Hepatocyte (in vitro differentiated cells): Measurements from ENCODE around the gene CPNE1. TPM values are rescaled to one million over a fixed set of nuclear protein-coding genes. Genes with fewer than 3 reads are reported as not detected.

Source experiments
- DNase-seq: peaks from one replicate; pipeline ENCODE4 v3.0.0-alpha.2; 2016; ENCODE audit warnings: low spot score
- H2AFZ ChIP-seq: fragments of 200-600 bp; sonication (generic); 2 replicates; pipeline ENCODE4 v1.6.0; 2016; ENCODE audit warnings: antibody characterized with exemption, mild to moderate bottlenecking
- H3K27ac ChIP-seq: fragments of 200-600 bp; sonication (generic); 2 replicates; pipeline ENCODE4 v1.5.1; 2016; ENCODE audit warnings: mild to moderate bottlenecking
- H3K27me3 ChIP-seq: fragments of 200-600 bp; sonication (generic); 2 replicates; pipeline ENCODE4 v1.6.1; 2016
- H3K36me3 ChIP-seq: fragments of 200-600 bp; sonication (generic); replicated peaks from 2 replicates; pipeline ENCODE4 v1.5.1; 2016; ENCODE audit warnings: low read depth; ENCODE audit not compliant: insufficient read depth
- H3K4me1 ChIP-seq: fragments of 200-600 bp; sonication (generic); 2 replicates; pipeline ENCODE4 v1.5.1; 2016; ENCODE audit warnings: mild to moderate bottlenecking, moderate library complexity; ENCODE audit not compliant: insufficient read depth
- H3K4me2 ChIP-seq: fragments of 200-600 bp; sonication (generic); 2 replicates; pipeline ENCODE4 v1.6.0; 2016
- H3K4me3 ChIP-seq: fragments of 200-600 bp; sonication (generic); 2 replicates; pipeline ENCODE4 v1.5.1; 2016; ENCODE audit warnings: mild to moderate bottlenecking
- H3K79me2 ChIP-seq: fragments of 200-600 bp; sonication (generic); 2 replicates; pipeline ENCODE4 v1.6.0; 2017; ENCODE audit warnings: mild to moderate bottlenecking
- H3K9me2 ChIP-seq: fragments of 200-600 bp; sonication (generic); replicated peaks from 2 replicates; pipeline ENCODE4 v1.6.0; 2017; ENCODE audit warnings: mild to moderate bottlenecking; ENCODE audit not compliant: insufficient read depth
- H3K9me3 ChIP-seq: fragments of 200-600 bp; sonication (generic); 2 replicates; pipeline ENCODE4 v1.5.1; 2016; ENCODE audit warnings: low read depth, mild to moderate bottlenecking
- H4K20me1 ChIP-seq: fragments of 200-600 bp; sonication (generic); 2 replicates; pipeline ENCODE4 v1.6.0; 2016; ENCODE audit warnings: mild to moderate bottlenecking; ENCODE audit not compliant: insufficient read depth, poor library complexity, severe bottlenecking
- CTCF ChIP-seq: fragments of 200-600 bp; sonication (generic); IDR thresholded peaks from 2 replicates; pipeline ENCODE4 v1.5.1; 2016; ENCODE audit warnings: antibody characterized with exemption, mild to moderate bottlenecking; ENCODE audit not compliant: poor library complexity
- EZH2 ChIP-seq: fragments of 200-600 bp; sonication (generic); IDR thresholded peaks from 2 replicates; pipeline ENCODE4 v1.6.1; 2016; ENCODE audit warnings: antibody characterized with exemption, mild to moderate bottlenecking, borderline replicate concordance
- EZH2phosphoT487 ChIP-seq: fragments of 200-600 bp; sonication (generic); IDR thresholded peaks from one replicate; pipeline ENCODE4 v1.6.1; 2018; ENCODE audit warnings: antibody characterized with exemption, mild to moderate bottlenecking, low read depth, moderate library complexity; ENCODE audit not compliant: unreplicated experiment, severe bottlenecking
- WGBS: methylation state at CpG from one replicate; pipeline ENCODE4 v1.1.6; 2016; ENCODE audit warnings: low lambda C conversion rate; ENCODE audit errors: missing lambda C conversion rate; 5-methylcytosine and 5-hydroxymethylcytosine counted together
- polyA plus RNA-seq: library from polyadenylated mRNA; unstranded; fragments of >200 nt; fragmentation: Nextera tagmentation; extraction: Ambion mirVana; gene quantifications from 2 replicates; pipeline ENCODE4 v1.2.1, GENCODE V29; 2016
- total RNA-seq: library from RNA; depleted of rRNA; stranded (reverse); fragments of >200 nt; gene quantifications from 2 replicates; pipeline ENCODE4 v1.2.3, GENCODE V29; 2014

The CPNE1 gene
- total and polyA plus RNA-seq, 2 experiments from 2014 or later = 68.9 to 93.4 TPM

GRCh38 chr20:35597186-35597585 is 67.5 kb downstream of the CPNE1 start:
- Histone ChIP-seq H3K4me3 (no peak overlapping the region), H3K9me3 (no peaks in the 10 kb centered on the region), H3K27ac (no peak overlapping the region), H3K36me3 (no peaks in the 10 kb centered on the region), H3K4me2 (no peak overlapping the region), H3K4me1 (peaks cover 13% of the 10 kb centered on the region), H3K79me2 (no peaks in the 10 kb centered on the region), H4K20me1 (no peaks in the 10 kb centered on the region), H3K9me2 (no peaks in the 10 kb centered on the region), H3K27me3 (peaks cover 29% of the 10 kb centered on the region), H2AFZ (no peak overlapping the region)
- 71% methylated on average over 2 of the region's 2 CpGs for WGBS
- no peak for DNase-seq
- no peak for TF ChIP-seq CTCF
- no peak for TF ChIP-seq EZH2phosphoT487
- TF ChIP-seq EZH2 = no peak

DNA sequence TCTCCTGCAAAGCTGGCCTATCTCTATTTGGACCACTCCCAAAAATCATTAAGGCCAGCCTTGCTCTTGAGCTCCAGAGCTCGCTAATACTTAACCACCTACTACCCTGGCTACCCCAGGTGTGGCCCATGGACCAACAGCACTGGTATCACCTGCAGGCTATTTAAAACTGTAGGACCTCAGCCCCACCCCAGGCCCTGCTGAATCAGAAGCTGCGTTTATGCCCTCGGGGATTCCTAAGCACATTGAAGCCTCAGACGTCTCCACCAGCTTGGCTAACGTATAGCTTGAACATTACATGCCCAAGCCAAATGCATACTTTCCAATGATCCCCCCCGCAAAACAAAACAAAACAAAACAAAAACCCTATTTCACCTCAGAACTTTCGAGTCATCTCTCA is 68.8 kb downstream of the CPNE1 start:
- WGBS = 84% methylated on average over 7 of the region's 7 CpGs

DNA sequence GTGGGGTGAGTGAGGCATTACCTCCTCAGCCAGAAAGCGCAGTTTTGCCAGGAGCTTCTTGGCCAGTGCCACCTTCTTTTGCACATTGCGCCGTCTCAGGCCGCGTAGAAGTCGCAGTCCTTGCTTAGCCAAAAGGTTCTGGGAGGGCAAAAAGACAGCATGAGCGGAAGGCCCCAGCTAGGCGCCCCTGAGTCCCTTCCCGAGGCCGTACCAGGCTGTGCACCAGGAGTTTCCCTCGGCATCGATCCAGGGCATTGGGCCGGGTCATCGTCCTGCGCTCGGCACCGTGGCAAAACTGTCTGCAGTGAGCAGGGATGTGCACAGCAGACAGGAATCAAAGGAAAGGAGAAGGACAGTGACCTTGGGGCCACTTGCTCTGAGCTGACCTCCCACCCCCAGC is 69.2 kb downstream of the CPNE1 start:
- no peaks in the 10 kb centered on the region for H3K9me2 ChIP-seq
- no peaks in the 10 kb centered on the region for H3K9me3 ChIP-seq
- H3K27me3 ChIP-seq = peaks cover 16% of the 10 kb centered on the region
- no peak for DNase-seq
- no peak for TF ChIP-seq EZH2phosphoT487
- no peak for TF ChIP-seq CTCF
- TF ChIP-seq EZH2 = no peak
- no peak overlapping the region for H3K27ac ChIP-seq
- H3K4me1 ChIP-seq = no peaks in the 10 kb centered on the region
- no peak overlapping the region for H2AFZ ChIP-seq
- no peak overlapping the region for H3K4me2 ChIP-seq
- WGBS = 94% methylated on average over 17 of the region's 17 CpGs
- H4K20me1 ChIP-seq = no peaks in the 10 kb centered on the region
- no peak overlapping the region for H3K4me3 ChIP-seq
- no peaks in the 10 kb centered on the region for H3K36me3 ChIP-seq
- no peaks in the 10 kb centered on the region for H3K79me2 ChIP-seq

More for the DNA sequence above, 68.8 kb downstream of the CPNE1 start:
- Histone ChIP-seq H3K27me3 (peaks cover 21% of the 10 kb centered on the region), H3K9me3 (no peaks in the 10 kb centered on the region), H3K4me3 (no peak overlapping the region), H3K27ac (no peak overlapping the region), H4K20me1 (no peaks in the 10 kb centered on the region), H2AFZ (no peak overlapping the region), H3K9me2 (no peaks in the 10 kb centered on the region), H3K79me2 (no peaks in the 10 kb centered on the region), H3K4me2 (no peak overlapping the region), H3K36me3 (no peaks in the 10 kb centered on the region), H3K4me1 (peaks cover 4% of the 10 kb centered on the region)
- TF ChIP-seq EZH2 (no peak), EZH2phosphoT487 (no peak), CTCF (no peak)
- no peak for DNase-seq

DNA sequence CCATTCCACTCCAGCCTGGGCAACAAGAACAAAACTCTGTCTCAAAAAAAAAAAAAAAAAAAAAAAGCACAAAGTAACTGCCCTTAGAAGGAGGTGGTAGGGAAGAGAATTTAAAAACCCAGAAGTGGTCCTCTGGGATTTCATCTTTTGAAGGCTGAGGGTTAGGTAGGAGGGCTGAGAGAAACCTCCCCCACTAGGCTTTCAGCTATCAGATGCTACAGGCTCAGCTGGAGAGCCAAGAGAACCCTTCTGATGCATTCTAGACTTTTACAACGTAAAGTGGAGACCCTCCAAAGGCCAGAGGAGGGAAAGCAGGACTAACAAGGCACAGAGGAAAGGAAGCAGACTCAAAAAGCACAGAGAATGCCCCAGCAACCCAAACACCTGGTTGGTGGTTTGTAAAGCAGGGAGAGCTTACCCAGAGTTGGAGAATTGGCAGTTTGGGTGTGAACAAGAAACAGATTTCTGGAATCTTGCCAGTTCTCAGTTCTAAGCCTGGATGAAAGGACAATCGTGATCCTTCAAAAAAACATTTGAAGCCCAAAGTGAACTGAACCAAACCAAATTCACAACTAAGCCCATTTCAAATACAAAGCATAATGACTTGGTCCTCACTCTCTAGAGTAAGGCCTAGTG is 72.2 kb downstream of the CPNE1 start:
- no peaks in the 10 kb centered on the region for H3K36me3 ChIP-seq
- no peak overlapping the region for H2AFZ ChIP-seq
- H3K9me3 ChIP-seq = no peaks in the 10 kb centered on the region
- no peak overlapping the region for H3K27ac ChIP-seq
- H3K4me1 ChIP-seq = no peaks in the 10 kb centered on the region
- no peaks in the 10 kb centered on the region for H3K79me2 ChIP-seq
- 44% methylated on average over 2 of the region's 2 CpGs for WGBS
- no peak for DNase-seq
- no peak for TF ChIP-seq CTCF
- TF ChIP-seq EZH2 = no peak
- no peak for TF ChIP-seq EZH2phosphoT487
- no peaks in the 10 kb centered on the region for H4K20me1 ChIP-seq
- no peaks in the 10 kb centered on the region for H3K27me3 ChIP-seq
- no peaks in the 10 kb centered on the region for H3K9me2 ChIP-seq
- H3K4me3 ChIP-seq = no peak overlapping the region
- H3K4me2 ChIP-seq = no peak overlapping the region
